ENCODE measurements around the gene CALML5. TPM values are rescaled to one million over a fixed set of nuclear protein-coding genes. Genes with fewer than 3 reads are reported as not detected.

CALML5 gene
- total and polyA plus RNA-seq, 2 donors (not counting 1 experiment from before 2014, with no cell fraction given) = not detected

- DNase-seq (ENCODE audit: low read depth in 2 of 2) = no peak
- H3K79me2 ChIP-seq (ENCODE audit: control insufficient read depth, insufficient read depth, low read length) = no peaks in the 10 kb centered on the region
- no peak for TF ChIP-seq CTCF (conservative IDR thresholded peaks at IDR 0.05 in 1 of 2, IDR thresholded peaks at IDR 0.05 in 1 of 2; ENCODE audit: low read depth in 1 of 2, low read length in 2 of 2)
- no peak for TF ChIP-seq EZH2 (IDR thresholded peaks at IDR 0.05; ENCODE audit: low read length, missing control alignments)
- H3K4me3 ChIP-seq (replicated peaks in 1 of 4; ENCODE audit: control extremely low read depth in 1 of 4, insufficient read depth in 1 of 4, low read depth in 3 of 4, low read length in 4 of 4) = no peak overlapping the region
- H3K4me2 ChIP-seq (ENCODE audit: extremely low read depth, insufficient read depth, low read length) = no peak overlapping the region
- no peaks in the 10 kb centered on the region for H3K9me3 ChIP-seq (ENCODE audit: control insufficient read depth, insufficient read depth, low read depth, low read length)
- no peak overlapping the region for H3K27ac ChIP-seq (ENCODE audit: insufficient read depth, low read length)
- H3K9ac ChIP-seq (ENCODE audit: insufficient read depth, low read length) = no peak overlapping the region
- H4K20me1 ChIP-seq (ENCODE audit: control insufficient read depth, extremely low read depth, insufficient read depth, low read length) = no peaks in the 10 kb centered on the region
- no peak overlapping the region for H2AFZ ChIP-seq (ENCODE audit: low read length)
- peaks cover 15% of the 10 kb centered on the region for H3K4me1 ChIP-seq (ENCODE audit: control insufficient read depth, extremely low read depth, insufficient read depth, low read length)
- H3K27me3 ChIP-seq (ENCODE audit: control insufficient read depth, insufficient read depth, low read length) = no peaks in the 10 kb centered on the region
- H3K36me3 ChIP-seq (ENCODE audit: control insufficient read depth, insufficient read depth, low read length) = no peaks in the 10 kb centered on the region
Measured at GRCh38 chr10:5542100-5542499, 42.7 kb upstream of the CALML5 start.

- no peak overlapping the region for H3K4me2 ChIP-seq (ENCODE audit: extremely low read depth, insufficient read depth, low read length)
- H4K20me1 ChIP-seq (ENCODE audit: control insufficient read depth, extremely low read depth, insufficient read depth, low read length) = no peaks in the 10 kb centered on the region
- no peaks in the 10 kb centered on the region for H3K79me2 ChIP-seq (ENCODE audit: control insufficient read depth, insufficient read depth, low read length)
- H3K36me3 ChIP-seq (ENCODE audit: control insufficient read depth, insufficient read depth, low read length) = no peaks in the 10 kb centered on the region
- TF ChIP-seq EZH2 (IDR thresholded peaks at IDR 0.05; ENCODE audit: low read length, missing control alignments) = no peak
- no peak for TF ChIP-seq CTCF (conservative IDR thresholded peaks at IDR 0.05 in 1 of 2, IDR thresholded peaks at IDR 0.05 in 1 of 2; ENCODE audit: low read depth in 1 of 2, low read length in 2 of 2)
- H3K4me1 ChIP-seq (ENCODE audit: control insufficient read depth, extremely low read depth, insufficient read depth, low read length) = peaks cover 6% of the 10 kb centered on the region
- no peak overlapping the region for H3K27ac ChIP-seq (ENCODE audit: insufficient read depth, low read length)
- H3K4me3 ChIP-seq (replicated peaks in 1 of 4; ENCODE audit: control extremely low read depth in 1 of 4, insufficient read depth in 1 of 4, low read depth in 3 of 4, low read length in 4 of 4) = no peak overlapping the region
- no peak for DNase-seq (ENCODE audit: low read depth in 2 of 2)
- H3K9me3 ChIP-seq (ENCODE audit: control insufficient read depth, insufficient read depth, low read depth, low read length) = no peaks in the 10 kb centered on the region
- H2AFZ ChIP-seq (ENCODE audit: low read length) = no peak overlapping the region
- H3K27me3 ChIP-seq (ENCODE audit: control insufficient read depth, insufficient read depth, low read length) = no peaks in the 10 kb centered on the region
- H3K9ac ChIP-seq (ENCODE audit: insufficient read depth, low read length) = no peak overlapping the region
Measured at GRCh38 chr10:5540891-5541290, 41.5 kb upstream of the CALML5 start.

GRCh38 chr10:5540080-5540479, 40.7 kb upstream of the CALML5 start:
- no peak for DNase-seq (ENCODE audit: low read depth in 2 of 2)
- Histone ChIP-seq H3K4me1 (ENCODE audit: control insufficient read depth, extremely low read depth, insufficient read depth, low read length) (peaks cover under 1% of the 10 kb centered on the region), H2AFZ (ENCODE audit: low read length) (no peak overlapping the region), H3K27ac (ENCODE audit: insufficient read depth, low read length) (no peak overlapping the region), H3K36me3 (ENCODE audit: control insufficient read depth, insufficient read depth, low read length) (no peaks in the 10 kb centered on the region), H3K9me3 (ENCODE audit: control insufficient read depth, insufficient read depth, low read depth, low read length) (no peaks in the 10 kb centered on the region), H3K79me2 (ENCODE audit: control insufficient read depth, insufficient read depth, low read length) (no peaks in the 10 kb centered on the region), H3K9ac (ENCODE audit: insufficient read depth, low read length) (no peak overlapping the region), H3K4me3 (replicated peaks in 1 of 4; ENCODE audit: control extremely low read depth in 1 of 4, insufficient read depth in 1 of 4, low read depth in 3 of 4, low read length in 4 of 4) (no peak overlapping the region), H3K4me2 (ENCODE audit: extremely low read depth, insufficient read depth, low read length) (no peak overlapping the region), H3K27me3 (ENCODE audit: control insufficient read depth, insufficient read depth, low read length) (no peaks in the 10 kb centered on the region), H4K20me1 (ENCODE audit: control insufficient read depth, extremely low read depth, insufficient read depth, low read length) (no peaks in the 10 kb centered on the region)
- TF ChIP-seq EZH2 (IDR thresholded peaks at IDR 0.05; ENCODE audit: low read length, missing control alignments) = no peak
- no peak for TF ChIP-seq CTCF (conservative IDR thresholded peaks at IDR 0.05 in 1 of 2, IDR thresholded peaks at IDR 0.05 in 1 of 2; ENCODE audit: low read depth in 1 of 2, low read length in 2 of 2)
